ENCODE results near the gene STIP1. TPM values are rescaled to one million over a fixed set of nuclear protein-coding genes. Genes with fewer than 3 reads are reported as not detected.

The STIP1 gene
- total and polyA plus RNA-seq, 5 donors = 93.0 to 170 (median 99.7) TPM

GRCh38 chr11:64231546-64231945, 45.6 kb downstream of the STIP1 start:
- 89% methylated on average over 7 of the region's 7 CpGs for WGBS
- H3K27me3 ChIP-seq (ENCODE audit: control insufficient read depth, insufficient read depth) = no peaks in the 10 kb centered on the region
- intact Hi-C loops (cut with DNase I) = no loop called here
- no peaks in the 10 kb centered on the region for H3K9me3 ChIP-seq (ENCODE audit: control insufficient read depth, low read length)
- ATAC-seq (no peak), DNase-seq (peak in 2 of 3 donors; percentile 41 to 51)
- H3K4me1 ChIP-seq (ENCODE audit: control insufficient read depth, insufficient read depth, low read length) = no peaks in the 10 kb centered on the region
- H3K4me3 ChIP-seq (ENCODE audit: low read length) = no peak overlapping the region
- H3K27ac ChIP-seq (ENCODE audit: low read length) = no peak overlapping the region

- H3K9me3 ChIP-seq (ENCODE audit: control insufficient read depth, low read length) = no peaks in the 10 kb centered on the region
- DNase-seq = peak in 2 of 3 donors; percentile 56 to 59
- intact Hi-C loops (cut with DNase I) = no loop called here
- no peak overlapping the region for H3K4me3 ChIP-seq (ENCODE audit: low read length)
- no peaks in the 10 kb centered on the region for H3K4me1 ChIP-seq (ENCODE audit: control insufficient read depth, insufficient read depth, low read length)
- WGBS = 86% methylated on average over 15 of the region's 15 CpGs
- H3K27ac ChIP-seq (ENCODE audit: low read length) = no peak overlapping the region
- ATAC-seq = no peak
- no peaks in the 10 kb centered on the region for H3K27me3 ChIP-seq (ENCODE audit: control insufficient read depth, insufficient read depth)
These were observed 46.4 kb downstream of the STIP1 start for GRCh38 chr11:64232182-64232966.

DNA sequence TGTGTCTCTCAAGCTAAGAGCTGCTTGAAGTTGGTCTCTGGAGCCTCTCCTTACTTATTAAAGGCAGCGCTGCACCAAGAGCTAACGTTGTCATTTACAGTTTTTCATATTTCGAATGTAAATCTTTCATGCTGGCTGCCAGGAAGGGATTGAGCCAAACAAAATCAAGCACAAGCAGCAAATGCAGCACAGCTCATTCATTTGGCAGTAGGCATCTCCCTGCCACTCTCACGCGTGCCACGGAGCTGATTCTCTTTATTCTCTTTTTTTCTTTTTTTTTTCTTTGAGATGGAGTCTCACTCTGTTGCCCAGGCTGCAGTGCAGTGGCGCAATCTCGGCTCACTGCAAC, 47.0 kb downstream of the STIP1 start:
- 87% methylated on average over 8 of the region's 8 CpGs for WGBS
- Histone ChIP-seq H3K4me3 (ENCODE audit: low read length) (no peak overlapping the region), H3K9me3 (ENCODE audit: control insufficient read depth, low read length) (no peaks in the 10 kb centered on the region), H3K27ac (ENCODE audit: low read length) (no peak overlapping the region), H3K4me1 (ENCODE audit: control insufficient read depth, insufficient read depth, low read length) (no peaks in the 10 kb centered on the region), H3K27me3 (ENCODE audit: control insufficient read depth, insufficient read depth) (no peaks in the 10 kb centered on the region)
- DNase-seq (no peak), ATAC-seq (no peak)
- intact Hi-C loops (cut with DNase I) = no loop called here

DNA sequence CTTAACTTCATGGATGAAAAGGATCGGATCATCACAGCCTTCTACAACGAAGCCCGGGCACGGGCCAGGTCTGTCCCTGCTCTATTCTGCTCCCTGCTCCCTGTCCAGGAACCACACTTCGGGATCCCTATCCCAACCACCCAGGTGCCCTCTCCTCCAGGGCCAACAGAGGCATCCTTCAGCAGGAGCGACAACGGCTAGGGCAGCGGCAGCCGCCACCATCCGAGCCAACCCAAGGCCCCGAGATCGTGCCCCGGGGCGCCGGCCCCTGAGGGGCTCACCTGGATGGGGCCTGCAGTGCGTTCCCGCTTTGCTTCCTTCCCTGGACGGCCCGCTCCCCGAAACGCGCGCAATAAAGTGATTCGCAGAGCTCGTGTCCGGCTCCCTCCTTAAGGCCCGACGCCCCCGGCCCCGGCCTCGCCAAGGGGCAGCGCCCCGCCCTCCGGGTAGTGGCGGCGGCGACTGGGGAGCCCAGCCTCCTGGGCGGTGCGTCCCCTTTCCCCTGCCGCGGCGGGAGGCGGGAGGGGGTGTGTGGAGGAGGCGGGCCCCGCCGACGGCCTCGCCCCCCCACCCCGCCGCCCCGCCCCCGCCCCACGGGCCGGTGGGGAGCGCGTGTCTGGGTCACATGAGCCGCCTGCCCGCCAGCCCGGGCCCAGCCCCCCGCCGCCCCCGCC, 48.1 kb downstream of the STIP1 start, which contains the start of gene VEGFB:
TSS of gene VEGFB (plus strand) at position 672 of the 674 bp plus-strand sequence. CDS start 250 bp downstream, outside the sequence.
- intact Hi-C loops (cut with DNase I) = no loop called here

GRCh38 chr11:64234647-64235379, 48.8 kb downstream of the STIP1 start:
- Histone ChIP-seq H3K4me3 (ENCODE audit: low read length) (peak overlapping the region; percentile 94), H3K27ac (ENCODE audit: low read length) (peak overlapping the region; percentile 80), H3K4me1 (ENCODE audit: control insufficient read depth, insufficient read depth, low read length) (no peaks in the 10 kb centered on the region), H3K9me3 (ENCODE audit: control insufficient read depth, low read length) (no peaks in the 10 kb centered on the region), H3K27me3 (ENCODE audit: control insufficient read depth, insufficient read depth) (no peaks in the 10 kb centered on the region)
- peak; percentile 32 to 38 for ATAC-seq
- 3% methylated on average over 80 of the region's 80 CpGs for WGBS
- peak; percentile 68 to 88 (median 85) for DNase-seq
- intact Hi-C loops (cut with DNase I) = loop anchor here in 1 of 4 donors (5.0 kb wide), 1 partner anchor 67 kb away; the partner anchor contains the start of gene CATSPERZ

More for the DNA sequence above, 48.1 kb downstream of the STIP1 start, which contains the start of gene VEGFB:
- DNase-seq (peak; percentile 85 to 95 (median 93)), ATAC-seq (peak; percentile 65 to 67)
- H3K9me3 ChIP-seq (ENCODE audit: control insufficient read depth, low read length) = no peaks in the 10 kb centered on the region
- H3K4me3 ChIP-seq (ENCODE audit: low read length) = peak within 1 kb of the TSS; percentile 94
- H3K27me3 ChIP-seq (ENCODE audit: control insufficient read depth, insufficient read depth) = no peaks in the 10 kb centered on the region
- WGBS = 2% methylated on average over 59 of the region's 62 CpGs
- no peaks in the 10 kb centered on the region for H3K4me1 ChIP-seq (ENCODE audit: control insufficient read depth, insufficient read depth, low read length)
- peak within 1 kb of the TSS; percentile 81 for H3K27ac ChIP-seq (ENCODE audit: low read length)

DNA sequence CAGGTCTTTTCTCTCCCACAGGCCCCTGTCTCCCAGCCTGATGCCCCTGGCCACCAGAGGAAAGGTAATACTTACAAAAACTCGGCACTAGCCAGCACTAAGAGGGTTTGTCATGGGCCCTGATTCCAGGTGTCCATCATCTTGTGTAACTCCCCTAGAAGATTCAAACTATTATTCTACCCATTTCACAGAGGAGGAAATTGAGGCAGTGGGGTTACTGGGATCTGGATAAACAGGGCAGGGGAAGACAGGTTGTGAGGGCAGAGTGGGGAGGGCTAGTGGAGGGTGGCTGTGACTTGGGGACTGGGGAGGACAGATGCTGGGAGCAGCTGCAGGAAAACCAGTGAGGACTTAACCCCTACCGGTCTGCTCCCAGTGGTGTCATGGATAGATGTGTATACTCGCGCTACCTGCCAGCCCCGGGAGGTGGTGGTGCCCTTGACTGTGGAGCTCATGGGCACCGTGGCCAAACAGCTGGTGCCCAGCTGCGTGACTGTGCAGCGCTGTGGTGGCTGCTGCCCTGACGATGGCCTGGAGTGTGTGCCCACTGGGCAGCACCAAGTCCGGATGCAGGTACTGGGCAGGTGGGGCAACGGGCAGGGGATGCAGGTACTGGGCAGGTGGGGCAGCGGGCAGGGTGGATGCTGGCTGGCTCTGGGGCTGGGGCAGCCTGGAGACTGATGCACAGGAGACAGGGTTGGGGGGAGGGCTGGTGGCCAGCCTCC, 49.6 kb downstream of the STIP1 start:
- ATAC-seq = no peak
- Histone ChIP-seq H3K27ac (ENCODE audit: low read length) (peak overlapping the region; percentile 80), H3K4me1 (ENCODE audit: control insufficient read depth, insufficient read depth, low read length) (peaks cover 3% of the 10 kb centered on the region), H3K27me3 (ENCODE audit: control insufficient read depth, insufficient read depth) (no peaks in the 10 kb centered on the region), H3K9me3 (ENCODE audit: control insufficient read depth, low read length) (no peaks in the 10 kb centered on the region), H3K4me3 (ENCODE audit: low read length) (peak overlapping the region; percentile 94)
- DNase-seq = peak in 2 of 3 donors; percentile 59 to 60
- intact Hi-C loops (cut with DNase I) = loop anchor here in 1 of 4 donors (5.0 kb wide), 1 partner anchor 67 kb away; the partner anchor contains the start of gene CATSPERZ
- WGBS = 83% methylated on average over 12 of the region's 12 CpGs

DNA sequence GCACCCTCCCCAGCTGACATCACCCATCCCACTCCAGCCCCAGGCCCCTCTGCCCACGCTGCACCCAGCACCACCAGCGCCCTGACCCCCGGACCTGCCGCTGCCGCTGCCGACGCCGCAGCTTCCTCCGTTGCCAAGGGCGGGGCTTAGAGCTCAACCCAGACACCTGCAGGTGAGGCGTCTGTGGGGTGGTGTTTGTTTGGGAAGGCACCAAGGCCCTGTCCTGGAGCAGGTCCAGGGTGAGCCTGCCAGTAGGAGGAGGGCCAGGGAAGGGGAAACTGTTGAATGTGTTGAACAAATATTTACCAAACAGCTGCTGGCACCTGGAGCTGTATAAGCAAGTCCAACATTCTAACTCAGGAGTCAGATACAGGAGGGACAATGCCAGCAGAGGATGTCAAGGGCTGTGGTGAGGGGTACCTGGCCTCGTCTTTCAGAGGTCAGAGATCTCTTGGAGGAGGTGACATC, 51.5 kb downstream of the STIP1 start:
- H3K9me3 ChIP-seq (ENCODE audit: control insufficient read depth, low read length) = no peaks in the 10 kb centered on the region
- peaks cover 6% of the 10 kb centered on the region for H3K4me1 ChIP-seq (ENCODE audit: control insufficient read depth, insufficient read depth, low read length)
- H3K27me3 ChIP-seq (ENCODE audit: control insufficient read depth, insufficient read depth) = no peaks in the 10 kb centered on the region
- DNase-seq (peak in 2 of 3 donors; percentile 58 to 66), ATAC-seq (no peak)
- WGBS = 77% methylated on average over 12 of the region's 12 CpGs
- H3K4me3 ChIP-seq (ENCODE audit: low read length) = no peak overlapping the region
- intact Hi-C loops (cut with DNase I) = loop anchor here in 1 of 4 donors (5.0 kb wide), 1 partner anchor 65 kb away; the partner anchor contains the start of gene CATSPERZ
- no peak overlapping the region for H3K27ac ChIP-seq (ENCODE audit: low read length)

DNA sequence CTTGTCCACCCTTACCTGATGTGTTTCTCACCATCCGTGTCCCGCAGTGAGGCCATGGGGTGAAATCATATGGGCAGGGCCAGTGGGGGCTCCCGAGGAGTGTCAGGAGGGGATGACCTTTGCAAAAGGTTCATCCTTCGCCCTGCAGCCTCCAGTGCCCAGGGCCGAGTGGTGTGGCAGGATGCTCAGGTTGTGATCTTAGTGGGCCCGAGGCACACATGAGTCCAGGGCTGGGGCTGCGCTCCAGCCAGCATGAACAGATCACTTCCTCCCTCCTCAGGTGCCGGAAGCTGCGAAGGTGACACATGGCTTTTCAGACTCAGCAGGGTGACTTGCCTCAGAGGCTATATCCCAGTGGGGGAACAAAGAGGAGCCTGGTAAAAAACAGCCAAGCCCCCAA, 52.1 kb downstream of the STIP1 start:
- H3K27me3 ChIP-seq (ENCODE audit: control insufficient read depth, insufficient read depth) = no peaks in the 10 kb centered on the region
- ATAC-seq (no peak), DNase-seq (peak in 2 of 3 donors; percentile 46 to 50)
- H3K4me3 ChIP-seq (ENCODE audit: low read length) = no peak overlapping the region
- intact Hi-C loops (cut with DNase I) = loop anchor here in 1 of 4 donors (5.0 kb wide), 1 partner anchor 64 kb away; the partner anchor contains the start of gene CATSPERZ
- H3K9me3 ChIP-seq (ENCODE audit: control insufficient read depth, low read length) = no peaks in the 10 kb centered on the region
- WGBS = 89% methylated on average over 9 of the region's 9 CpGs
- peaks cover 7% of the 10 kb centered on the region for H3K4me1 ChIP-seq (ENCODE audit: control insufficient read depth, insufficient read depth, low read length)
- H3K27ac ChIP-seq (ENCODE audit: low read length) = no peak overlapping the region

DNA sequence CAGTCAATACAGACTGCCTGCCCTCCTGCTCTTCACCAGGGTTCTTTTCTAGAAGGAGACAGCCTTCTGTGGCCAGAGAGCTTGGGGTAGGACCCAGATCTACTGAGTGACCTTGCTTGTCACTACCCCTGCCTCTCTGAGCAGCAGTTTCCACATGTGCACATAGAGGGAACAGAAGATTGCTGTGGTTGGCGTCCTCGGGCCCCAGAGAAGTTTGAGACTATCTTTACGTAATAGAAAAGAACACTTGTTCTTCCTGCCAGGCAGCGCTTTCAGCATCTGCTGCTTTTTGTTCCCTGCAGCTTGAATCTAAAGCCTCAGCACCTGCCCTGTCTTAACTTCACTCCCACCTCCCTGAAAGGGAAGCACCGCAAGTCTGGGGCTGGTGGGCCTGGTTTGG, 53.0 kb downstream of the STIP1 start:
- intact Hi-C loops (cut with DNase I) = loop anchor here in 1 of 4 donors (5.0 kb wide), 1 partner anchor 63 kb away; the partner anchor contains the start of gene CATSPERZ
- Histone ChIP-seq H3K27ac (ENCODE audit: low read length) (no peak overlapping the region), H3K4me1 (ENCODE audit: control insufficient read depth, insufficient read depth, low read length) (peaks cover 7% of the 10 kb centered on the region), H3K4me3 (ENCODE audit: low read length) (no peak overlapping the region), H3K9me3 (ENCODE audit: control insufficient read depth, low read length) (no peaks in the 10 kb centered on the region), H3K27me3 (ENCODE audit: control insufficient read depth, insufficient read depth) (no peaks in the 10 kb centered on the region)
- DNase-seq (peak in 1 of 3 donors; percentile 48), ATAC-seq (no peak)
- 77% methylated on average over 5 of the region's 5 CpGs for WGBS

All from right cardiac atrium (tissue), 5 donors.